Panc1 (cell line): ENCODE measurements around the gene GRK7.
"Not testable (repeated sequence)": the region's sequence is repeated elsewhere in the genome, so short reads cannot be mapped to it uniquely, and the experiment has no call there.

ENCODE experiments used
- POLR2AphosphoS5 ChIP-seq: IDR thresholded peaks from 2 replicates; pipeline ENCODE4 v1.6.1; 2012; ENCODE audit warnings: mild to moderate bottlenecking, low read depth, low read length, moderate library complexity
- SIN3A ChIP-seq: IDR thresholded peaks from 2 replicates; pipeline ENCODE4 v1.6.1; 2012; ENCODE audit warnings: low read depth, mild to moderate bottlenecking, low read length, moderate library complexity, borderline replicate concordance; ENCODE audit not compliant: insufficient read depth
- TCF7L2 ChIP-seq: IDR thresholded peaks from 2 replicates; pipeline ENCODE4 v1.6.1; 2011; ENCODE audit warnings: mild to moderate bottlenecking, low read depth, low read length, inconsistent platforms
- TF ChIP-seq, protein P1 (sequence below), 2 experiments: IDR thresholded peaks; 2 replicates each; pipeline ENCODE4 v1.6.1; 2011 to 2012; ENCODE audit warnings: low read depth in 2 of 2, control low read depth in 1 of 2, low read length in 1 of 2, mild to moderate bottlenecking in 1 of 2, moderate library complexity in 1 of 2; ENCODE audit not compliant: insufficient read depth in 1 of 2
- TF ChIP-seq, protein P2 (sequence below): fragments of 450-650 bp; IDR thresholded peaks from 2 replicates; pipeline ENCODE4 v1.5.1; 2017; ENCODE audit warnings: mild to moderate bottlenecking

GRCh38 chr3:141788750-141789149 is 25.5 kb downstream of the GRK7 start:
- not testable (repeated sequence) for TF ChIP-seq POLR2AphosphoS5, SIN3A, TCF7L2
- TF ChIP-seq, protein P1, sequence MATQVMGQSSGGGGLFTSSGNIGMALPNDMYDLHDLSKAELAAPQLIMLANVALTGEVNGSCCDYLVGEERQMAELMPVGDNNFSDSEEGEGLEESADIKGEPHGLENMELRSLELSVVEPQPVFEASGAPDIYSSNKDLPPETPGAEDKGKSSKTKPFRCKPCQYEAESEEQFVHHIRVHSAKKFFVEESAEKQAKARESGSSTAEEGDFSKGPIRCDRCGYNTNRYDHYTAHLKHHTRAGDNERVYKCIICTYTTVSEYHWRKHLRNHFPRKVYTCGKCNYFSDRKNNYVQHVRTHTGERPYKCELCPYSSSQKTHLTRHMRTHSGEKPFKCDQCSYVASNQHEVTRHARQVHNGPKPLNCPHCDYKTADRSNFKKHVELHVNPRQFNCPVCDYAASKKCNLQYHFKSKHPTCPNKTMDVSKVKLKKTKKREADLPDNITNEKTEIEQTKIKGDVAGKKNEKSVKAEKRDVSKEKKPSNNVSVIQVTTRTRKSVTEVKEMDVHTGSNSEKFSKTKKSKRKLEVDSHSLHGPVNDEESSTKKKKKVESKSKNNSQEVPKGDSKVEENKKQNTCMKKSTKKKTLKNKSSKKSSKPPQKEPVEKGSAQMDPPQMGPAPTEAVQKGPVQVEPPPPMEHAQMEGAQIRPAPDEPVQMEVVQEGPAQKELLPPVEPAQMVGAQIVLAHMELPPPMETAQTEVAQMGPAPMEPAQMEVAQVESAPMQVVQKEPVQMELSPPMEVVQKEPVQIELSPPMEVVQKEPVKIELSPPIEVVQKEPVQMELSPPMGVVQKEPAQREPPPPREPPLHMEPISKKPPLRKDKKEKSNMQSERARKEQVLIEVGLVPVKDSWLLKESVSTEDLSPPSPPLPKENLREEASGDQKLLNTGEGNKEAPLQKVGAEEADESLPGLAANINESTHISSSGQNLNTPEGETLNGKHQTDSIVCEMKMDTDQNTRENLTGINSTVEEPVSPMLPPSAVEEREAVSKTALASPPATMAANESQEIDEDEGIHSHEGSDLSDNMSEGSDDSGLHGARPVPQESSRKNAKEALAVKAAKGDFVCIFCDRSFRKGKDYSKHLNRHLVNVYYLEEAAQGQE (IDR thresholded peaks at IDR 0.05; ENCODE audit: insufficient read depth in 1 of 2, low read depth in 2 of 2, low read length in 1 of 2) = not testable (repeated sequence)
- TF ChIP-seq, protein P2, sequence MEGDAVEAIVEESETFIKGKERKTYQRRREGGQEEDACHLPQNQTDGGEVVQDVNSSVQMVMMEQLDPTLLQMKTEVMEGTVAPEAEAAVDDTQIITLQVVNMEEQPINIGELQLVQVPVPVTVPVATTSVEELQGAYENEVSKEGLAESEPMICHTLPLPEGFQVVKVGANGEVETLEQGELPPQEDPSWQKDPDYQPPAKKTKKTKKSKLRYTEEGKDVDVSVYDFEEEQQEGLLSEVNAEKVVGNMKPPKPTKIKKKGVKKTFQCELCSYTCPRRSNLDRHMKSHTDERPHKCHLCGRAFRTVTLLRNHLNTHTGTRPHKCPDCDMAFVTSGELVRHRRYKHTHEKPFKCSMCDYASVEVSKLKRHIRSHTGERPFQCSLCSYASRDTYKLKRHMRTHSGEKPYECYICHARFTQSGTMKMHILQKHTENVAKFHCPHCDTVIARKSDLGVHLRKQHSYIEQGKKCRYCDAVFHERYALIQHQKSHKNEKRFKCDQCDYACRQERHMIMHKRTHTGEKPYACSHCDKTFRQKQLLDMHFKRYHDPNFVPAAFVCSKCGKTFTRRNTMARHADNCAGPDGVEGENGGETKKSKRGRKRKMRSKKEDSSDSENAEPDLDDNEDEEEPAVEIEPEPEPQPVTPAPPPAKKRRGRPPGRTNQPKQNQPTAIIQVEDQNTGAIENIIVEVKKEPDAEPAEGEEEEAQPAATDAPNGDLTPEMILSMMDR = not testable (repeated sequence)
